ENCODE results near the gene ICOS. TPM values are rescaled to one million over a fixed set of nuclear protein-coding genes. Genes with fewer than 3 reads are reported as not detected.

Gene ICOS
- total and polyA plus RNA-seq, 4 donors, result 0.49 to 3.1 (median 0.76) TPM

DNA sequence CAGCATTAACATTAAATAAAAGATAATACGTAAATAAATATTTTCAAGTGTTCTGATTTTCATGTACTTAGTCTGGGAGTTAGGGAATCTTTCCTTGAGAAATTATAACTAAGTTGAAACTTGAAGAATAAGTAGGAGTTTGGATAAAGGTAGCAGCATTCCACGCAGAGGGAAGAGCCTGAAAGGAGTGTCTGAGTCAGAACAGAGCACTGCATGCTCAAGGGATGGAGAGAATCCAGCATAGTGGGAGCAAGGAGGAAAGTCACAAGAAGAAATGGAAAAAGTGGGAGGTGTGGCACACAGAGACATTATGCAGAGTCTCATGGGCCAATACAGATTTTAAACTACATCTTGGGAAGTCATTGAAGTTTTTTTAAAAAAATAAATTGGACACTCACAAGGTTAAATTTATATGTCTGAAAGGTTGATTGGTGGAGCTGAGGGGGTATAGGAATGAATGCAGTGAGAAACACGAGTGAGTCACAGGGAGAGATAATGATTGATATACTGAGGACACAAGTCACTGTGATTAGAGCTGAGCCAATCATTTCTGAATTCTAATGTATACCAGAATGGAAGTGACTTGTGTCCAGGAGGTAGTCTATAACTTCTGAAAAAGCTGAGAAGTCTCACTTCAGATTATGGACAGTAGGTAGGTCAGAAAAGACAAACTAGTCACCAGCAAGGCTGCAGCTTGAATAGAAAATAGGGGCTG is 66.9 kb downstream of the ICOS start:
- ATAC-seq (ENCODE audit: insufficient read depth, low FRiP score), result no peak
- Histone ChIP-seq H3K4me3 (no peak overlapping the region), H3K4me1 (ENCODE audit: control insufficient read depth in 5 of 5, insufficient read depth in 5 of 5, low read length in 5 of 5) (peaks cover 0 to 10% (median 0%) of the 10 kb centered on the region in 5 donors), H3K9me3 (ENCODE audit: control insufficient read depth in 4 of 4, insufficient read depth in 3 of 4, low read length in 3 of 4) (no peaks in the 10 kb centered on the region), H3K9ac (ENCODE audit: insufficient read depth in 1 of 2, low read length in 2 of 2) (no peak overlapping the region), H3K27me3 (ENCODE audit: control insufficient read depth in 3 of 3, insufficient read depth in 3 of 3, low read length in 2 of 3) (no peaks in the 10 kb centered on the region), H3K36me3 (ENCODE audit: control insufficient read depth in 4 of 4, insufficient read depth in 4 of 4, low read length in 4 of 4) (no peaks in the 10 kb centered on the region), H3K27ac (ENCODE audit: low read depth in 1 of 2, low read length in 1 of 2) (no peak overlapping the region)
- DNase-seq, result no peak
- WGBS, 2 donors, result 85 to 90% methylated on average over 3 of the region's 3 CpGs
- TF ChIP-seq, protein P1, sequence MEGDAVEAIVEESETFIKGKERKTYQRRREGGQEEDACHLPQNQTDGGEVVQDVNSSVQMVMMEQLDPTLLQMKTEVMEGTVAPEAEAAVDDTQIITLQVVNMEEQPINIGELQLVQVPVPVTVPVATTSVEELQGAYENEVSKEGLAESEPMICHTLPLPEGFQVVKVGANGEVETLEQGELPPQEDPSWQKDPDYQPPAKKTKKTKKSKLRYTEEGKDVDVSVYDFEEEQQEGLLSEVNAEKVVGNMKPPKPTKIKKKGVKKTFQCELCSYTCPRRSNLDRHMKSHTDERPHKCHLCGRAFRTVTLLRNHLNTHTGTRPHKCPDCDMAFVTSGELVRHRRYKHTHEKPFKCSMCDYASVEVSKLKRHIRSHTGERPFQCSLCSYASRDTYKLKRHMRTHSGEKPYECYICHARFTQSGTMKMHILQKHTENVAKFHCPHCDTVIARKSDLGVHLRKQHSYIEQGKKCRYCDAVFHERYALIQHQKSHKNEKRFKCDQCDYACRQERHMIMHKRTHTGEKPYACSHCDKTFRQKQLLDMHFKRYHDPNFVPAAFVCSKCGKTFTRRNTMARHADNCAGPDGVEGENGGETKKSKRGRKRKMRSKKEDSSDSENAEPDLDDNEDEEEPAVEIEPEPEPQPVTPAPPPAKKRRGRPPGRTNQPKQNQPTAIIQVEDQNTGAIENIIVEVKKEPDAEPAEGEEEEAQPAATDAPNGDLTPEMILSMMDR (IDR thresholded peaks at IDR 0.05; ENCODE audit: control extremely low read depth, extremely low read depth), result no peak

DNA sequence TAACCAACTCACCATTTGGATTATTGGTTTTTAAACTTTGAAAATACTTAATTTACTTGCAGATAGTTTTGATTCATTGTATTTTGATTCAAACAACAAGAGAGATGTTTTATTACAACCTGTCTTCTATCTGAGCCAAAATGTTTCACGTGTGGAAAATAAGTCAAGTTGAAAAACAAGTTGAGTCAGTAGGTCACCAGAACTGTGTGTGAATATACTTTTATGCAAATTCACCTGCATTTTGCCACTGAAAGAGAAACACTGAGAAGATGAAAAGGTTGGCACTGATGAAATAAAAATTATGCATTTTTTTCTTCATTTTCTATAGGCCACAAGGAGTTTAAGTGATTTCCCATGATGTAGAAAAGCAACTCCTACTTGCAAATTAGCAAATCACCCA is 68.3 kb downstream of the ICOS start:
- Histone ChIP-seq H3K4me3 (no peak overlapping the region), H3K27me3 (ENCODE audit: control insufficient read depth in 3 of 3, insufficient read depth in 3 of 3, low read length in 2 of 3) (no peaks in the 10 kb centered on the region), H3K36me3 (ENCODE audit: control insufficient read depth in 4 of 4, insufficient read depth in 4 of 4, low read length in 4 of 4) (no peaks in the 10 kb centered on the region), H3K9me3 (ENCODE audit: control insufficient read depth in 4 of 4, insufficient read depth in 3 of 4, low read length in 3 of 4) (no peaks in the 10 kb centered on the region), H3K27ac (ENCODE audit: low read depth in 1 of 2, low read length in 1 of 2) (no peak overlapping the region), H3K4me1 (ENCODE audit: control insufficient read depth in 5 of 5, insufficient read depth in 5 of 5, low read length in 5 of 5) (peaks cover 0 to 7% (median 0%) of the 10 kb centered on the region in 5 donors), H3K9ac (ENCODE audit: insufficient read depth in 1 of 2, low read length in 2 of 2) (no peak overlapping the region)
- DNase-seq (no peak), ATAC-seq (ENCODE audit: insufficient read depth, low FRiP score) (no peak)
- TF ChIP-seq, protein P1 (IDR thresholded peaks at IDR 0.05; ENCODE audit: control extremely low read depth, extremely low read depth), result no peak
- WGBS, 2 donors, result 63 to 84% methylated on average over 1 of the region's 1 CpG

- WGBS, 2 donors, result 75 to 83% methylated on average over 3 of the region's 3 CpGs
- Histone ChIP-seq H3K27ac (ENCODE audit: low read depth in 1 of 2, low read length in 1 of 2) (no peak overlapping the region), H3K9me3 (ENCODE audit: control insufficient read depth in 4 of 4, insufficient read depth in 3 of 4, low read length in 3 of 4) (no peaks in the 10 kb centered on the region), H3K4me1 (ENCODE audit: control insufficient read depth in 5 of 5, insufficient read depth in 5 of 5, low read length in 5 of 5) (peaks cover 0 to 7% (median 2%) of the 10 kb centered on the region in 5 donors), H3K36me3 (ENCODE audit: control insufficient read depth in 4 of 4, insufficient read depth in 4 of 4, low read length in 4 of 4) (no peaks in the 10 kb centered on the region), H3K9ac (ENCODE audit: insufficient read depth in 1 of 2, low read length in 2 of 2) (no peak overlapping the region), H3K4me3 (no peak overlapping the region), H3K27me3 (ENCODE audit: control insufficient read depth in 3 of 3, insufficient read depth in 3 of 3, low read length in 2 of 3) (no peaks in the 10 kb centered on the region)
- TF ChIP-seq, protein P1 (IDR thresholded peaks at IDR 0.05; ENCODE audit: control extremely low read depth, extremely low read depth), result no peak
- no peak for DNase-seq
- no peak for ATAC-seq (ENCODE audit: insufficient read depth, low FRiP score)
Measured at GRCh38 chr2:204005940-204006721, 69.6 kb downstream of the ICOS start.
